PFSK-1 (cell line): ENCODE results near the gene LRRC32.

Experiments used
- FOXP2 ChIP-seq: optimal IDR thresholded peaks from 2 replicates; pipeline ENCODE3; 2011; ENCODE audit warnings: borderline replicate concordance, control low read depth, inconsistent platforms; ENCODE audit not compliant: insufficient read depth; ENCODE audit errors: extremely low read length, extremely low read depth
- POLR2AphosphoS5 ChIP-seq: IDR thresholded peaks from 2 replicates; pipeline ENCODE4 v1.6.1; 2012; ENCODE audit warnings: low read depth, mild to moderate bottlenecking, control low read depth, low read length, moderate library complexity
- SIN3A ChIP-seq: IDR thresholded peaks from 2 replicates; pipeline ENCODE4 v1.6.1; 2012; ENCODE audit warnings: mild to moderate bottlenecking, low read length, moderate library complexity, borderline replicate concordance; ENCODE audit not compliant: insufficient read depth
- TAF1 ChIP-seq: IDR thresholded peaks from 2 replicates; pipeline ENCODE4 v1.6.1; 2012; ENCODE audit warnings: low read length, control low read depth, borderline replicate concordance; ENCODE audit not compliant: insufficient read depth
- TF ChIP-seq, protein P1 (sequence below), 2 experiments: IDR thresholded peaks; 2 replicates each; pipeline versions ENCODE4 v1.6.1 to v1.8.0; 2011 to 2012; ENCODE audit warnings: low read depth in 2 of 2, low read length in 2 of 2, control low read depth in 1 of 2, inconsistent platforms in 1 of 2, mild to moderate bottlenecking in 1 of 2, moderate library complexity in 1 of 2; ENCODE audit not compliant: insufficient read depth in 1 of 2

DNA sequence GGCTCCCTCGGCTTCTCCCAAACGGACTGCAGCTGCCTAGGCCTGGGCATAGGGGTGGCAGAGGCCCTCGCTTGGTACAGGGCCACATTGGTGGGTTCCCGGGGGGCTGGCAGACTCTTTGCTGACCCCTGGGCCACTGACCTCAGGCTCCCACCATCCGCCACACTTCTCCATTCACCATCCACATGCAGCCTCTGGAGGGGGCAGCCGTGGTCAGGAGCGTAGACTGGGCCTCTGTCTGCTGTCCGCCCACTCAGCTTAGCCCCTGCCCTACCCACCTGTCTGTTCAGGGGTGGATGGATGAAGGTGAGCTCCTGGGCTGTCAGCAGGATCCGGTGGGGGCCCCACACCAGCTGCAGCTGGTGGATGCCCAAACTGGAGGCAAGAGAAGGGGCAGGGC, 45.7 kb upstream of the LRRC32 start:
- TF ChIP-seq POLR2AphosphoS5 = no peak
- no peak for TF ChIP-seq TAF1
- no peak for TF ChIP-seq SIN3A
- TF ChIP-seq, protein P1, sequence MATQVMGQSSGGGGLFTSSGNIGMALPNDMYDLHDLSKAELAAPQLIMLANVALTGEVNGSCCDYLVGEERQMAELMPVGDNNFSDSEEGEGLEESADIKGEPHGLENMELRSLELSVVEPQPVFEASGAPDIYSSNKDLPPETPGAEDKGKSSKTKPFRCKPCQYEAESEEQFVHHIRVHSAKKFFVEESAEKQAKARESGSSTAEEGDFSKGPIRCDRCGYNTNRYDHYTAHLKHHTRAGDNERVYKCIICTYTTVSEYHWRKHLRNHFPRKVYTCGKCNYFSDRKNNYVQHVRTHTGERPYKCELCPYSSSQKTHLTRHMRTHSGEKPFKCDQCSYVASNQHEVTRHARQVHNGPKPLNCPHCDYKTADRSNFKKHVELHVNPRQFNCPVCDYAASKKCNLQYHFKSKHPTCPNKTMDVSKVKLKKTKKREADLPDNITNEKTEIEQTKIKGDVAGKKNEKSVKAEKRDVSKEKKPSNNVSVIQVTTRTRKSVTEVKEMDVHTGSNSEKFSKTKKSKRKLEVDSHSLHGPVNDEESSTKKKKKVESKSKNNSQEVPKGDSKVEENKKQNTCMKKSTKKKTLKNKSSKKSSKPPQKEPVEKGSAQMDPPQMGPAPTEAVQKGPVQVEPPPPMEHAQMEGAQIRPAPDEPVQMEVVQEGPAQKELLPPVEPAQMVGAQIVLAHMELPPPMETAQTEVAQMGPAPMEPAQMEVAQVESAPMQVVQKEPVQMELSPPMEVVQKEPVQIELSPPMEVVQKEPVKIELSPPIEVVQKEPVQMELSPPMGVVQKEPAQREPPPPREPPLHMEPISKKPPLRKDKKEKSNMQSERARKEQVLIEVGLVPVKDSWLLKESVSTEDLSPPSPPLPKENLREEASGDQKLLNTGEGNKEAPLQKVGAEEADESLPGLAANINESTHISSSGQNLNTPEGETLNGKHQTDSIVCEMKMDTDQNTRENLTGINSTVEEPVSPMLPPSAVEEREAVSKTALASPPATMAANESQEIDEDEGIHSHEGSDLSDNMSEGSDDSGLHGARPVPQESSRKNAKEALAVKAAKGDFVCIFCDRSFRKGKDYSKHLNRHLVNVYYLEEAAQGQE (IDR thresholded peaks at IDR 0.05; ENCODE audit: insufficient read depth in 1 of 2, low read depth in 2 of 2, low read length in 2 of 2) = no peak
- TF ChIP-seq FOXP2 = no peak
